Activated naive CD4-positive, alpha-beta T cell (primary cell): ENCODE measurements around the gene NEMP2.
"Not testable (repeated sequence)": the region's sequence is repeated elsewhere in the genome, so short reads cannot be mapped to it uniquely, and the experiment has no call there.

Experiments used
- DNase-seq, 4 experiments: peaks; one replicate each; lab custom pipeline; 2025; lab: John Stamatoyannopoulos, UW

The NEMP2 gene

GRCh38 chr2:190526105-190526750 is 8.3 kb downstream of the NEMP2 start:
- no peak for DNase-seq

GRCh38 chr2:190524928-190525327 is 9.6 kb downstream of the NEMP2 start:
- no peak for DNase-seq

GRCh38 chr2:190519975-190520767 is 14.4 kb downstream of the NEMP2 start:
- no peak for DNase-seq

GRCh38 chr2:190517468-190517867 is 17.1 kb downstream of the NEMP2 start:
- no peak for DNase-seq

- no peak for DNase-seq
Measured at GRCh38 chr2:190515687-190516086, 18.8 kb downstream of the NEMP2 start.

GRCh38 chr2:190514676-190515075 is 19.8 kb downstream of the NEMP2 start:
- DNase-seq: no peak

GRCh38 chr2:190513877-190514276 is 20.6 kb downstream of the NEMP2 start:
- DNase-seq: no peak

- no peak for DNase-seq
Measured at GRCh38 chr2:190512539-190513095, 21.9 kb downstream of the NEMP2 start.

- DNase-seq: no peak
Measured at GRCh38 chr2:190511104-190511503, 23.4 kb downstream of the NEMP2 start.

GRCh38 chr2:190509895-190510294 is 24.6 kb downstream of the NEMP2 start:
- not testable (repeated sequence) for DNase-seq

GRCh38 chr2:190507135-190507534 is 27.4 kb downstream of the NEMP2 start:
- no peak for DNase-seq

- no peak for DNase-seq
Measured at GRCh38 chr2:190506666-190507065, 27.9 kb downstream of the NEMP2 start.

GRCh38 chr2:190505696-190506095 is 28.8 kb downstream of the NEMP2 start:
- no peak for DNase-seq

- DNase-seq: no peak
Measured at GRCh38 chr2:190504912-190505311, 29.6 kb downstream of the NEMP2 start.

GRCh38 chr2:190503088-190503487 is 31.4 kb downstream of the NEMP2 start:
- DNase-seq: no peak

- DNase-seq: no peak
Measured at GRCh38 chr2:190501702-190502407, 32.7 kb downstream of the NEMP2 start.

- no peak for DNase-seq
Measured at GRCh38 chr2:190501231-190501630, 33.3 kb downstream of the NEMP2 start.

GRCh38 chr2:190500054-190500502 is 34.4 kb downstream of the NEMP2 start:
- no peak for DNase-seq

GRCh38 chr2:190499273-190499672 is 35.2 kb downstream of the NEMP2 start:
- DNase-seq: no peak

- DNase-seq: no peak
Measured at GRCh38 chr2:190497428-190497827, 37.1 kb downstream of the NEMP2 start.

GRCh38 chr2:190494600-190495227 is 39.8 kb downstream of the NEMP2 start:
- DNase-seq: not testable (repeated sequence)

GRCh38 chr2:190493095-190493494 is 41.4 kb downstream of the NEMP2 start:
- DNase-seq: no peak
